C4-2B (cell line): Measurements from ENCODE around the gene GAS6.

ENCODE experiments used
- CTCF ChIP-seq: fragments of 450-650 bp; conservative IDR thresholded peaks from 2 replicates; pipeline ENCODE4 v1.5.1; 2017; ENCODE audit warnings: mild to moderate bottlenecking
- ZFX ChIP-seq: fragments of 450-650 bp; IDR thresholded peaks from 2 replicates; pipeline ENCODE4 v1.6.1; 2017

GRCh38 chr13:113843864-113844556 lies 19.9 kb downstream of the GAS6 start:
- TF ChIP-seq CTCF = no peak
- no peak for TF ChIP-seq ZFX
